GM12873 (cell line): ENCODE measurements around the gene PGGHG.

ENCODE experiments used
- TF ChIP-seq, protein P1 (sequence below): IDR thresholded peaks from 2 replicates; pipeline ENCODE4 v1.5.1; 2012; ENCODE audit warnings: low read depth, mild to moderate bottlenecking, moderate library complexity, low read length, control low read depth; ENCODE audit not compliant: insufficient read depth; ENCODE audit errors: missing control alignments

Gene PGGHG

DNA sequence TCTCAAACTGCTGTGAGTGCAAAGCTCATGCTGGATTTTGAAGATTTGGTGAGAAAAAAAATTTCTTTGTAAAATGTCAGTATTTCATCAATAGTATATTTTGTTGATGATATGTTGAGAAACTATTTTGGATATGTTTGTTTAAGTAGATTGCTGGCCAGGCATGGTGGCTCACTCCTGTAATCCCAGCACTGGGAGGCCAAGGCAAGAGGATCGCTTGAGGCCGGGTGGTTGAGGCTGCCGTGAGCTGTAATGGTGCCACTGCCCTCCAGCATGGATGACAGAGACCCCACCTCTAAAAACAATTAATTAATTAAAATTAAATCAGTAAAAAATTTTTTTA is 38.6 kb downstream of the PGGHG start:
- TF ChIP-seq, protein P1, sequence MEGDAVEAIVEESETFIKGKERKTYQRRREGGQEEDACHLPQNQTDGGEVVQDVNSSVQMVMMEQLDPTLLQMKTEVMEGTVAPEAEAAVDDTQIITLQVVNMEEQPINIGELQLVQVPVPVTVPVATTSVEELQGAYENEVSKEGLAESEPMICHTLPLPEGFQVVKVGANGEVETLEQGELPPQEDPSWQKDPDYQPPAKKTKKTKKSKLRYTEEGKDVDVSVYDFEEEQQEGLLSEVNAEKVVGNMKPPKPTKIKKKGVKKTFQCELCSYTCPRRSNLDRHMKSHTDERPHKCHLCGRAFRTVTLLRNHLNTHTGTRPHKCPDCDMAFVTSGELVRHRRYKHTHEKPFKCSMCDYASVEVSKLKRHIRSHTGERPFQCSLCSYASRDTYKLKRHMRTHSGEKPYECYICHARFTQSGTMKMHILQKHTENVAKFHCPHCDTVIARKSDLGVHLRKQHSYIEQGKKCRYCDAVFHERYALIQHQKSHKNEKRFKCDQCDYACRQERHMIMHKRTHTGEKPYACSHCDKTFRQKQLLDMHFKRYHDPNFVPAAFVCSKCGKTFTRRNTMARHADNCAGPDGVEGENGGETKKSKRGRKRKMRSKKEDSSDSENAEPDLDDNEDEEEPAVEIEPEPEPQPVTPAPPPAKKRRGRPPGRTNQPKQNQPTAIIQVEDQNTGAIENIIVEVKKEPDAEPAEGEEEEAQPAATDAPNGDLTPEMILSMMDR: no peak

DNA sequence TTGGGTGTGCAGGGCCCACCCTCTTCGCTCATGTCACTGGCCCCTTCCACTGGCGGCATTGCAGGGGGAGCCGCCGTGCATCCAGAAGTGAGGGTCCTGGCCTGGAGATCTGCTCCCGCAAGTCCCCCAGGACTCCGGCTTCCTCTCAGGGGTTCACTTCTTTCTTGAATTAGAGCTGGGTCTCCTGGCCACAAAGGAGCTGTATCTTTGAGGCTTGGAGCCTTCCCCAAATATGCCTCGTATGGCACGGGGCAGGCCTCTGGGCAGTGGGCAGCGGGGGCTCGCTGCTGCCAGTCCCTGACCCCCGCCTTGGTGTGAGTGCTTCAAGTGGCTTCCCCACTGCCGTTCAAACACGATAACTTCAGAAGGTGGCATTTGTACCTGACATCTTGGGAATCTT is 39.1 kb downstream of the PGGHG start:
- TF ChIP-seq, protein P1: no peak

DNA sequence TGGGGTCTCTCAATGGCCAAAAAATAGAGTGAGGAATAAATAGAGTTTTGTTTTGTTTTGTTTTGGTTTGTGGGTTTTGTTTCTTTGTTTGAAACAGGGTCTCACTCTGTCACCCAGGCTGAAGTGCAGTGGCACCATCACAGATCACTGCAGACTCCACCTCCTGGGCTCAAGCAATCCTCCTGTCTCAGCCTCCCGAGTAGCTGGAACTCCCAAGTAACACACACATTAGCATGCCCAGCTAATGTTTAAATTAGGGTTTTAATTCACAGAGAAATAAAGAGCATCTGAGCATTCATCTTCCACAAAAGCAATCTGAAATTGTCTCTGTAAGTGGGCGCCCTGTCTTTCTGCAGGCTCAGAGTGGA is 40.9 kb downstream of the PGGHG start:
- TF ChIP-seq, protein P1: no peak

DNA sequence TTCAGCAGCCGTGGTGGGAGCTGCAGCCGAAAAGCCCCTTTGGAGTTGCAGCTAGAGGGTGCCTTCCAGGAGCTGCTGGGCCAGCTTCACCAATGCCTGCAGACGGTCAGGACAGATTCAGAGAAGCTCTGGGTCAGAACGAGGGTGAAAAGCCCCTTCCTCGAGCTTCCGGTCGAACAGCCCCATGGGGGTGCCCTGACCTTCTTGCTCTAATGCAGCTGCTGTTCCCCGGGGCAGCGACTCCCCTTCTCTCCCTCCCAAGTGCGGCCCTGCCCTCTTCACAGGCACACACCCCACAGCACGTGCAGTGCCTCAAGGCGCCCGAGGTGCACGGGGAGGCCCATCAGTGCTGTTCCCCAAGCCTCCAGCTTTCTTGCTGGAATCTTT is 41.4 kb downstream of the PGGHG start:
- TF ChIP-seq, protein P1: no peak

DNA sequence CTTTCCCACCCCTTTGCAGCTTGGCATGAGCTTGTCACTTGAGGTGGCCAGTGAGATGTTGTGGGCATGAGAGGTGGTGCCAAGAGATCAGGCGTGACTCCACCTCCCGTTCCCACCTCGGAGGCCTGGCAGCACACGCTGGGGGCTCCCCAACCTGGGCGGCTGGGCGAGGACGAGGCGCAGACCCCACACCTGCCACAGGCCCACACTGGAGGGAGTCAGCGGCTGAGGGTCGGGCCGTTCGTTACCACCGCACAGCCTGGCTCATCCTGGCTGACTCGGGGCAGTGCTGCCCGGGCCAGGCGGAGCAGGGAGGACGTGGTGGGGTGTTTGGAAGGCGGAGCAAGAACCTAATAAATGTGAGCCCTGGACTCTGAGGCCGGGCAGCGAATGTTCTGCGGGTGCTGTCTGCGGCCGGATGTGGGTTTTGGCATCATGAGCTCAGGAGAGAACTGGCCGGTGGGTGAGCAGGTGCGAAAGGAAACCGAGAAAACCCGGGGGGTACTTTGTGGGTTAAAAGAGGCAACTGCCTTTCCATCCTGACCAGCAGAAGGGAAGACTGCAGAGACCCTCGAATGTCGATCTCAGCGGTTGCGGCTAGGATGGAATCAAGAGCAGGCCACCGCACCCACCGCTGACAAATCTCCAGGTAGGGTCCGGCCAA is 41.9 kb downstream of the PGGHG start:
- TF ChIP-seq, protein P1: no peak

DNA sequence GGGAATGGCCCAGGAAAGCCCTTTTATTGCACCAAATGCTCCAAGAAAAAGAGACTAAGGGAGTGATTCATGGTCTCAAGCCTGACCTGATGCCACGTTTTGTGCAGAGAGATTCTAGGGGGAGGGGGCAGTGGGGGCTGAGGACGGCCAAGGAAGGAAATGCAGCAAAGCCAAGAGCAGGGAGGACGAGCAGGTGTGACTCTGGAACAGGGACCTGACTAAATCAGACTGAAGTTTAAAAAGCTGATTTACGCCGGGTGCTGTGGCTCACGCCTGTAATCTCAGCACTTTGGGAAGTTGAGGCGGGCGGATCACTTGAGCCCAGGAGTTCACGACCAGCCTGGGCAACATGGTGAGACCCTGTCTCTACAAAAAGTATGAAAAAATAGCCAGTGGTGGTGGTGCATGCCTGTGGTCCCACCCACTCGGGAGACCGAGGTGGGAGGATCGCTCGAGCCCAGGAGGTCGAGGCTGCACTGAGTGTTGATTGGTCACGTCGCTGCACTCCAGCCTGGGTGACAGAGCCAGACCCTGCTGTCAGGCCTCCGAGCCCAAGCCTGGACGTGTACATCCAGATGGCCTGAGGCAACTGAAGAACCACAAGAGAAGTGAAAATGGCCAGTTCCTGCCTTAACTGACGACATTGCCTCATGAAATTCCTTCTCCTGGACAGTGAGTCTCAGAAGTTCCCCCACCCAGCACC is 42.6 kb downstream of the PGGHG start:
- TF ChIP-seq, protein P1: no peak

DNA sequence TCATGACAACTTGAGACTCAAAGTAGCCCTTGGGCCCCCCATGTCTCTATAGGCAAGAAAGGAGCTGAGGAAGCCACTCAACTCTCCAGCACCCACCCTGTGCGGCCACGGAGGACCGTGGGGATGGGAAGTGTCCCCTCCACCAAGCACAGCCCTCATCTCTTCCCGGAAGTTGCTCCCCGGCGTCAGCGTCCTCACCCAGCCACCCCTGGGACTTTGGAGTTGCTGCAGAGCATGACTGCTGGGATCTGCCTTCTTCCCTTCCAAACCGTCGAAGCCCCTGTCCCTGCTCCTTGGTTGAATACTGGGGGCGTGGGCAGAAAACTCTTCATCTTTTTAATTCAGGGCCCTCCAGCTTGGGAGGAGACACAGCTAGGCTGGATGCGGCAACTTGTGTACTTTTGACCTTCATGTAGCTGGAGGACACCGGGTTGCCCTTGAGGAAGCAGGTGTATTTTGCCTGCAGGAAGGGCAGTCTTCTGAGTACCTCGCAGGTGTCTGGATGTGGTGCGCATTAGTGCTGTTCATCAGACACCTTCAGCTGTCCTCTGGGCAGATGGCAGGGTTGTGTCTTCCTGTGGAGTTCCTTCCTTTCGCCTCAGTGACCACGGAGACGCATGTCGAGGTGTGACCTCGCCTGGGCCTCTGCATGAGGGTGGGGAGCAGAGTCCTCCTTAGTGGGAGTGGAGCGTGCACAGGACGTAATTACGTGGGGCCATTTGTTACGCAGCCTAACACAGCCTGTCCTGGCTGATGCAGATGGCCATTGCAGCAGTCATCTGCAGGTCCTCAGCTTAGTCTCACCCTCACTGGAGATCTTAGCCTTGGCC is 43.9 kb downstream of the PGGHG start:
- TF ChIP-seq, protein P1: no peak
